ENCODE results near the gene BLVRA. TPM values are rescaled to one million over a fixed set of nuclear protein-coding genes. Genes with fewer than 3 reads are reported as not detected.

BLVRA gene
- total and polyA plus RNA-seq, 5 donors, result 29.5 to 57.4 (median 47.9) TPM

DNA sequence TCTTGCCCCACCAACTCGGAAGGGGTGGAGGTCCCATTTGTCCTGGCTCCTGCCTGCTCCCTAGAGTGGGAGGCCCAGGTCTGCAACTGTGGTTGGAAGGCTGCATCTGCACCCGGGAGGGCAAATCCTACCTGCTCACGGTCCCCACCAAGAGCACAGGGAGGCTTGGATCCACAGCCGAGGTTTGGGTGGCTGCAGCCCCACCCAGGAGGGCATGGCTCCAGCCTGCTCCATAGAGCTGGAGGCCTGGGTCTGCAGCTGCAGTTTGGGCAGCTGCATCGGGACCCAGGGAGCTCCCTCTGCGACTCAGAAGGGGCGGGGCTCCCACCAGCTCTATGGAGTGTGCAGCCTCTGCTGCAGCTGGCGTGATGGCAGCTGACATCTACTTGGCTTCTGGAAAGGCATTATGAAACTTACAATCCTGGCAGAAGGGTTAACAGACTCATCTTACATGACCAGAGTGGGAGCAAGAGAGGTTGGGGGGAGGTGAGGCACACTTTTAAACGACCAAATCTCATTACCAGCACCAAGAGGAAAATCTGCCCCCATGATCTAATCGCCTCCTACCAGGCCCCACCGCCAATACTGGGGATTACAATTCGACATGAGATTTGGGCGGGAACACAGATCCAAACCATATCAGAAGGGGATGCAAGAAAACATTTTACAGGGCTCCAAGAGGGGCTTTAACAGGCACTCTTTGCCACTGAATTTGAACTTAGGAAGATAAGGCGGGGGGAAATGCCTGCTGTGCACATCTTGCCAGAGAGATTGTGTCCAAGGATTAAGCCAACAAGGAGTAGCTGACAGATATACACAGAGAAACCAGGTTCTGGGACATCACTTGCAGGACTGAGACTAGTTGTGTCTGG is 8.2 kb upstream of the BLVRA start:
- Histone ChIP-seq H3K27ac (ENCODE audit: low read length) (no peak overlapping the region), H3K27me3 (ENCODE audit: control insufficient read depth, insufficient read depth) (no peaks in the 10 kb centered on the region), H3K9me3 (ENCODE audit: control insufficient read depth, low read length) (no peaks in the 10 kb centered on the region), H3K4me1 (ENCODE audit: control insufficient read depth, insufficient read depth, low read length) (no peaks in the 10 kb centered on the region), H3K4me3 (ENCODE audit: low read length) (no peak overlapping the region)
- intact Hi-C loops (cut with DNase I), result no loop called here
- peak in 1 of 3 donors; percentile 31 for DNase-seq
- ATAC-seq, result peak; percentile 22 to 35
- 61% methylated on average over 14 of the region's 14 CpGs for WGBS

DNA sequence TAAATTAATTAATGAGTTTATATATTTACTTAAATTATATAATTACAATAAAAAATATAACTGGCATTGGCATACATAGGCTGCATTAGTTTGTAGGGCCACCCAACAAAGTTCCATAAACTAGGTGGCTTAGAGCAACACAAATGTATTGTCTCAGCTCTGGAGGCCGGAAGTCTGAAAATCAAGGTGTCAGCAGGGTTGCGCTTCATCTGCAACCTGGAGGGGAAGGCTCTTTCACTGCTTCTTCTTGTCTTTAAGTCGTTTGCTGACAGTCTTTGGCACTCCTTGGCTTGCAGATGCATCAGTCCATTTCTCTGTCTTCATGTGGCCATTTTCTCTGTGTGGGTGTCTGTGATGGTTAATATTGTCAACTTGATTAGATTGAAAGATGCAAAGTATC is 6.1 kb upstream of the BLVRA start:
- no peak for ATAC-seq
- WGBS, result 77% methylated on average over 3 of the region's 3 CpGs
- Histone ChIP-seq H3K9me3 (ENCODE audit: control insufficient read depth, low read length) (no peaks in the 10 kb centered on the region), H3K4me3 (ENCODE audit: low read length) (no peak overlapping the region), H3K4me1 (ENCODE audit: control insufficient read depth, insufficient read depth, low read length) (no peaks in the 10 kb centered on the region), H3K27me3 (ENCODE audit: control insufficient read depth, insufficient read depth) (no peaks in the 10 kb centered on the region), H3K27ac (ENCODE audit: low read length) (no peak overlapping the region)
- intact Hi-C loops (cut with DNase I), result no loop called here
- no peak for DNase-seq

DNA sequence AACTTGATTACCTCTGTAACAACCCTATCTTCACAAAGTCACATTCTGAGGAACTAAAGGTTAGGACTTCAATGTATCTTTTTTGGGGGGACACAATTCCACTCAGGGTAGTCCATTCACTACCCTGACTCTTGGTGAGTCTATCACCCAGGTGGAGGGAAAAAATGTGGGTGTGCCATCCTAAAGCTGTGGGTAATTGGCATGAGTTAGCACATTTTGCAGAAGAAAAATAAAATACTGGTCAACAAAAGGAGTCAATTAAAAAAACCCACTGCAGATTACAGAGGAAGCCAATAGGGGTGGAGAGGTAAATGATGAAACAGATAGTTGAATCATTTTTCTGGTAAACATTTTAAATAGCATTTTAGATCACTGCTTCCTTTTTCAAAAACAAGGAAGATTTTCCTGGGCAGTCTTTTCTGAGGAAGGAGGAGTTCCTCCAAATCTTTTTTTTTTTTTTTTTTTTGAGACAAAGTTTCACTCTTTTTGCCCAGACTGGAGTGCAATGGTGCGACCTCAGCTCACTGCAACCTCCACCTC is 5.1 kb upstream of the BLVRA start:
- Histone ChIP-seq H3K9me3 (ENCODE audit: control insufficient read depth, low read length) (no peaks in the 10 kb centered on the region), H3K27me3 (ENCODE audit: control insufficient read depth, insufficient read depth) (no peaks in the 10 kb centered on the region), H3K27ac (ENCODE audit: low read length) (no peak overlapping the region), H3K4me1 (ENCODE audit: control insufficient read depth, insufficient read depth, low read length) (no peaks in the 10 kb centered on the region), H3K4me3 (ENCODE audit: low read length) (no peak overlapping the region)
- intact Hi-C loops (cut with DNase I), result no loop called here
- DNase-seq (no peak), ATAC-seq (no peak)
- WGBS, result 68% methylated on average over 1 of the region's 1 CpG

DNA sequence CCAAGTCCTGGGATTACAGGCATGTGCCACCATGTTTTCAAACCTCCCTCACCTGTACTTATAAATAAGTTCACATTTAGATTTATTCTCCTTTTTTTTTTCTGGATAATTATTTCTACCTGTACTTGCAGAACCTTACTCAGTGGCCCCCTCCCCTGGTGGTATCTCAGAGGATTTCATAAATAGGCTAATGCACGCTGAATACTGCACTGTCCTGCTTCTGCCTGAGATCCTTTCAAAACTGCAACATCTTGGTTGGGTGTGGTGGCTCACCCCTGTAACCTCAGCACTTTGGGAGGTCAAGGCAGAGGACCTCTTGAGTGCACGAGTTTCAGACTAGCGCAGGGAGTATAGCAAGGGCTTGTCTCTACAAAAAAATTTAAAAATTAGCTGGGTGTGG is 4.6 kb upstream of the BLVRA start:
- no peaks in the 10 kb centered on the region for H3K27me3 ChIP-seq (ENCODE audit: control insufficient read depth, insufficient read depth)
- no peak for ATAC-seq
- no peaks in the 10 kb centered on the region for H3K9me3 ChIP-seq (ENCODE audit: control insufficient read depth, low read length)
- no peak overlapping the region for H3K27ac ChIP-seq (ENCODE audit: low read length)
- intact Hi-C loops (cut with DNase I), result no loop called here
- WGBS, result 87% methylated on average over 3 of the region's 3 CpGs
- no peaks in the 10 kb centered on the region for H3K4me1 ChIP-seq (ENCODE audit: control insufficient read depth, insufficient read depth, low read length)
- H3K4me3 ChIP-seq (ENCODE audit: low read length), result no peak overlapping the region
- DNase-seq, result no peak

DNA sequence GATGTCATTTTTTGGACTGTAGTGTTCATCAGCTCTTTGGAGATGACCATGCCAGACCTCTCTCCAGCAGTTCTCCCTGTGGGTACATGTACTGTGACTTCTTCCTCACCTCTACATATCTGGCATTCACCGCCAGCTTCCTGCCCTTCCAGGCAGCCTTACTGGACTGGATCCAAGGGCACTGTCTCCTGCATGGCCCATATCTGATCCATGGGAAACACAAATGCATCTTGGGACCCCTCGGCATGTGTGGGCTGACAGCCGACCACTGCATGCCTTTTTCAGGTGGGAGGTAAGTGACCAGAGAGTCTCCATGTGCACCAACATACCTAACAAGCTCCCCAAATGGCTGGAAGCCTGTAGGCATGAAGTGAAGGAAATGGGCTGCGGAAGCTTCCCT is 3.9 kb upstream of the BLVRA start:
- ATAC-seq, result no peak
- H3K4me1 ChIP-seq (ENCODE audit: control insufficient read depth, insufficient read depth, low read length), result no peaks in the 10 kb centered on the region
- no peaks in the 10 kb centered on the region for H3K9me3 ChIP-seq (ENCODE audit: control insufficient read depth, low read length)
- intact Hi-C loops (cut with DNase I), result no loop called here
- no peak overlapping the region for H3K27ac ChIP-seq (ENCODE audit: low read length)
- H3K4me3 ChIP-seq (ENCODE audit: low read length), result no peak overlapping the region
- DNase-seq, result no peak
- 65% methylated on average over 4 of the region's 4 CpGs for WGBS
- no peaks in the 10 kb centered on the region for H3K27me3 ChIP-seq (ENCODE audit: control insufficient read depth, insufficient read depth)

DNA sequence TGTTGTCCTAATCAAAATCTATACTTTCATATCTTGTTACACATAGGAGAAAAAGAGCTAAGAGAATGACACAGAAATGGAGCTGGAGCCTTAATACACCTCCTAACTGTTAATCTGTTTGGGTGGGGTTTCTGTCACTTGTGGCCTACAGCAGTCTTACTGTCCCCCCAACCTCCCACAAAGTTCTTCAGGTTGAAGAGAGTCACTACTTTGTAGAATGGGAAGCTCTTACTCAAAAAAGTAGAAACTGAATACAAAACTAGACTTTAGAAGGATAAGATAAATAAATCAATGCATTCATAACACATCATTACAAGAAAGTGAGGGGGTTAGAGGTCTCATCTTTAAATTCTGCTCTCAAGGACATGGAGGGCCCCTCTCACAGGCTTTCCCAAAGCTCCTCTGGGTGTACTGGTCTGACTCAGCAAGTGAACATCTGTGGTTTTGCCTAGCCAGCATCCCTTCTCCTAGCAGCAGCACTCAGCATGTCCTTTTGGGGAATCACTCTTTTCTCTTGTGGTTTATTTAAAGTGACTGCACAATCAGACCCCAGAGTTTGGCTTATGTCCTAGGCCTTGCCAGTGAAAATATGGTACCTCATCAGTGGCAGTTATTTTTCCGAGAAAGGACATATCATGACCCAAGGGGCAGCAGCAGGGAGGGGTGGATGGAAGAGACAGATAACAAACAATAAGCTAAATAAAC is 2.0 kb upstream of the BLVRA start:
- no peak overlapping the region for H3K4me3 ChIP-seq (ENCODE audit: low read length)
- no peak overlapping the region for H3K27ac ChIP-seq (ENCODE audit: low read length)
- DNase-seq (no peak), ATAC-seq (no peak)
- no peaks in the 10 kb centered on the region for H3K9me3 ChIP-seq (ENCODE audit: control insufficient read depth, low read length)
- 84% methylated on average over 1 of the region's 1 CpG for WGBS
- intact Hi-C loops (cut with DNase I), result no loop called here
- no peaks in the 10 kb centered on the region for H3K4me1 ChIP-seq (ENCODE audit: control insufficient read depth, insufficient read depth, low read length)
- no peaks in the 10 kb centered on the region for H3K27me3 ChIP-seq (ENCODE audit: control insufficient read depth, insufficient read depth)

DNA sequence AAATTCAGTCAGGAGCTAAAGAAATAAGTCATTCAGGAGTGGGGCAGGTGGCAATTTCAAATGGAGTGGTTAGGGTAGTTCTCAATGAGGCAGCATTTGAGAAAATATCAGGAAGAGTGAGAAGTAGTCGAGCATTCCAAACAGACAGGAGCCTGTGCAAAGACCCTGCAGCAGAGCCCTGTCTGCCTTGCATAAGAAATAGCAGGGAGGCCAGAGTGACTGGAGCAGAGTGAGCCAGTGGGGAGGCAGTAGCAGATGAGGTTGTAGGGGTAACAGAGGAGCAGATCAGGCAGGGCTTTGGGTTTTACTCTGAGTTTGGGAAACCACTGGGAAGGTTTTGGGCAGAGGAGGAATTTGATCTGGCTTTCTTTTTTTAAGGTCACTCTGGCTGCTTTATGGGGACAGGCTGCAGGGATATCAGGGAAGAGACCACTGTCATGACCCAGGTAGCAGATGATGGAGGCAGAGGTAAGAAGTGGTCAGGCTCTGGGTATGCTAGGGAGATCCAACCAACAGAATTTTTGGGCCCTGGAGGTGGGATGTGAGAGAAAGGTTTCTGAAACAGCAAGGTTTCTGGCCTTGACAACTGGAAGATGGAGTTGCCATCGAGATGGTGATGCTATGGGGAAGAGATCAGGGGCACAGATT is 1.3 kb upstream of the BLVRA start:
- H3K4me3 ChIP-seq (ENCODE audit: low read length), result no peak overlapping the region
- H3K4me1 ChIP-seq (ENCODE audit: control insufficient read depth, insufficient read depth, low read length), result no peaks in the 10 kb centered on the region
- DNase-seq, result no peak

DNA sequence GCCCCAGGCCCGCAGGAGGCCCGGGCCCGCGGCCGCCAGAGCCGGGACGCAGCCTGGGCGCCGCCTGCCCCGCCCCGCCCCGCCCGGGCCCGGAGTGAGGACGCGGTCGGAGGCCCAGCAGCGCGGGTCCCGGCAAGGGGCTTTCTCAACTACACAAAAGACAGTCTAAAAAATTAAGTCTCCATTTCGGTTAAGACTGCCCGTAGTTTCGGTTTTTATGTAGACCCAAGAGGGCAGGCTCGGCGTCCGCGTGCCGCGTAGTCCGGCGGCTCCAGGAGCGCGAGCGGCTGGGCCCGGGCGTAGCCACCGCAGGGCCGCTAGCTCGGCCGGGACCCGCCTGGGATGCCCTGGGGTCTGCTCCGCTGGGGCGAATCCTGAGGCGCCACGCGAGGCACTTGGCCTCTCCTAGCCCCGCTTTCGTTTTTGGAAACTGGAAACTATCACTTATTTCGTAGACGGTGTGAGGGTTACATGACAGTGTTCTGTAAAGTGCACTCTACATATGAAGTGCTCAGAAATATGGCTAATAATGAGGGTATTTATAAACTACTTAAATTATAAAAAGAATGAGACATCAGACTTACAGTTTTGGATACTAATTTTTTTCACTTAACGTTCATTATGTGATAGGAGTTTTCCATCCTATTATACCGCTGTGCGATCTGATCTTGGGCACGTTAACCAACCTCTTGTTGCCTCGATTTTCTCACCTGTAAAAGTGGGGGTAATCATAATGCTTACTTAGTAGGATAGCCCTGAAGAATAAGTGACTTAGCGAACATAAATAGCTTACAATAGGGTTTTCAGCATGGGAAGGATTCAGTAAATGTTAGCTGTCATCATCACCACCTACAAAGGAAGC is 573 bp downstream of the BLVRA start:
- peak; percentile 80 to 81 for ATAC-seq
- Histone ChIP-seq H3K27ac (ENCODE audit: low read length) (peak overlapping the region; percentile 5), H3K4me1 (ENCODE audit: control insufficient read depth, insufficient read depth, low read length) (no peaks in the 10 kb centered on the region)

More for the DNA sequence above, 1.3 kb upstream of the BLVRA start:
- H3K27ac ChIP-seq (ENCODE audit: low read length), result no peak overlapping the region
- 84% methylated on average over 2 of the region's 2 CpGs for WGBS
- ATAC-seq, result no peak
- intact Hi-C loops (cut with DNase I), result no loop called here
- H3K27me3 ChIP-seq (ENCODE audit: control insufficient read depth, insufficient read depth), result no peaks in the 10 kb centered on the region
- no peaks in the 10 kb centered on the region for H3K9me3 ChIP-seq (ENCODE audit: control insufficient read depth, low read length)

DNA sequence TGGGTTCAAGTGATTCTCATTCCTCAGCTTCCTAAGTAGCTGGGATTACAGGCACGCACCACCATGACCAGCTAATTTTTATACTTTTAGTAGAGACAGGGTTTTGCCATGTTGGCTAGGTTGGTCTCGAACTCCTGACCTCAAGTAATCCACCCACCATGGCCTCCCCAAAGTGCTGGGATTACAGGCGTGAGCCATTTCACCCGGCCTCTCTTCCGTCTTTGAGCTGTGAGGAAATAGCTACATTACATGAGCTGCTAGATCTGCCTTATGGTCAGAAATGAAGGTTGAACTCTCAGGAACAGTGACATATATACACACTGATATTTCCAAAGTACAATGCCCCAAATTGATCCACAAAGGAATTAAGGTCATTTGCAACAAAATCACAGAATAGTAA is 2.4 kb downstream of the BLVRA start:
- WGBS, result 97% methylated on average over 5 of the region's 5 CpGs
- H3K9me3 ChIP-seq (ENCODE audit: control insufficient read depth, low read length), result no peaks in the 10 kb centered on the region
- H3K4me3 ChIP-seq (ENCODE audit: low read length), result no peak overlapping the region
- H3K4me1 ChIP-seq (ENCODE audit: control insufficient read depth, insufficient read depth, low read length), result no peaks in the 10 kb centered on the region
- ATAC-seq (no peak), DNase-seq (no peak)
- no peak overlapping the region for H3K27ac ChIP-seq (ENCODE audit: low read length)
- intact Hi-C loops (cut with DNase I), result no loop called here
- no peaks in the 10 kb centered on the region for H3K27me3 ChIP-seq (ENCODE audit: control insufficient read depth, insufficient read depth)

More for the DNA sequence above, 573 bp downstream of the BLVRA start:
- peak; percentile 35 to 76 (median 66) for DNase-seq
- Histone ChIP-seq H3K27me3 (ENCODE audit: control insufficient read depth, insufficient read depth) (no peaks in the 10 kb centered on the region), H3K4me3 (ENCODE audit: low read length) (peak overlapping the region; percentile 97), H3K9me3 (ENCODE audit: control insufficient read depth, low read length) (no peaks in the 10 kb centered on the region)
- intact Hi-C loops (cut with DNase I), result no loop called here
- 6% methylated on average over 56 of the region's 56 CpGs for WGBS

DNA sequence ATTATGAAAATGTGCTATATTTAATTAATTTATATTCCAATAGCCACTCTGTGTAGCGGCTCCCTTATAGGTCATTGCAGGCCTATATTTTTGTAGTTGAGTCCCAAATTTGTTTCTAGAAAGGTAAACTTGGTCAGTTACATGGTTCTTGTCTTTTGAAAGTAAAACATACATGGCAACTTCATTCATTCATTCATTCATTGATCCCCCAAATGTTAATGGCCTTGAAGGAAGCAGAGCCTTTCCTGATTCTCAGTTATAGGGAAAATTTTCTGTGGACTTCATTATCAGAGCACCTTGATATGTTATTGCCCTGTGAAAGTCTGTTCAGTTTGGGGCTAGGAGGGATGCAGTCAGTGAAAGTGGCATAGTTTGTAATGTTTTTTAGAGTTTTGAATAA is 2.9 kb downstream of the BLVRA start:
- no peaks in the 10 kb centered on the region for H3K4me1 ChIP-seq (ENCODE audit: control insufficient read depth, insufficient read depth, low read length)
- ATAC-seq (no peak), DNase-seq (no peak)
- no peak overlapping the region for H3K4me3 ChIP-seq (ENCODE audit: low read length)
- intact Hi-C loops (cut with DNase I), result no loop called here
- no peaks in the 10 kb centered on the region for H3K9me3 ChIP-seq (ENCODE audit: control insufficient read depth, low read length)
- H3K27me3 ChIP-seq (ENCODE audit: control insufficient read depth, insufficient read depth), result no peaks in the 10 kb centered on the region
- WGBS, result 100% methylated on average over 1 of the region's 1 CpG
- no peak overlapping the region for H3K27ac ChIP-seq (ENCODE audit: low read length)

All from right cardiac atrium (tissue), 5 donors.